WTC11 (cell line): Measurements from ENCODE around the gene ZNF770. TPM values are rescaled to one million over a fixed set of nuclear protein-coding genes. Genes with fewer than 3 reads are reported as not detected.

Source experiments
- ATAC-seq: fragments of 200-7000 bp; cut with Tn5 transposase; 2 replicates; pipeline ENCODE4 v1.10.0; 2021; ENCODE audit warnings: mild to moderate bottlenecking, moderate library complexity
- CTCF ChIA-PET: fragments of 300-600 bp; sonication (Branson Sonifier 250); formaldehyde crosslinking; loops from one replicate; lab custom pipeline; 2021; ENCODE audit warnings: antibody characterized with exemption; lab: Charles Lee
- POLR2A ChIA-PET: fragments of 350-600 bp; sonication (Branson Sonifier 250); formaldehyde crosslinking; loops from one replicate; lab custom pipeline; 2021; ENCODE audit warnings: antibody characterized with exemption; lab: Charles Lee
- DNase-seq: peaks from one replicate; pipeline ENCODE4 v3.0.0; 2021; ENCODE audit warnings: low spot score
- H3K27ac Mint-ChIP-seq: 2 replicates; pipeline ENCODE4 v1.8.0; 2021; ENCODE audit warnings: mixed read lengths
- H3K27me3 Mint-ChIP-seq: 2 replicates; pipeline ENCODE4 v1.8.0; 2021; ENCODE audit warnings: low read depth, mild to moderate bottlenecking, moderate library complexity, mixed read lengths
- H3K36me3 Mint-ChIP-seq: 2 replicates; pipeline ENCODE4 v1.8.0; 2021; ENCODE audit warnings: mixed read lengths
- H3K4me1 Mint-ChIP-seq: 2 replicates; pipeline ENCODE4 v1.8.0; 2022; ENCODE audit warnings: mixed read lengths
- H3K4me3 Mint-ChIP-seq: 2 replicates; pipeline ENCODE4 v1.8.0; 2021; ENCODE audit warnings: mild to moderate bottlenecking, moderate library complexity, mixed read lengths
- H3K9me3 Mint-ChIP-seq: 2 replicates; pipeline ENCODE4 v1.8.0; 2021; ENCODE audit warnings: mixed read lengths
- ATF1 ChIP-seq: sonication (generic); formaldehyde crosslinking; IDR thresholded peaks from 2 replicates; pipeline ENCODE4 v1.8.1; 2023; ENCODE audit warnings: mild to moderate bottlenecking, moderate library complexity, missing genetic modification reagents
- ELF4 ChIP-seq: sonication (generic); formaldehyde crosslinking; IDR thresholded peaks from 2 replicates; pipeline ENCODE4 v1.8.1; 2022; ENCODE audit warnings: low read depth, mild to moderate bottlenecking, moderate library complexity, missing genetic modification reagents
- FOXJ3 ChIP-seq: sonication (generic); formaldehyde crosslinking; IDR thresholded peaks from 2 replicates; pipeline ENCODE4 v1.9.0; 2021; ENCODE audit warnings: missing genetic modification reagents, mild to moderate bottlenecking, borderline replicate concordance
- GABPB1 ChIP-seq: sonication (generic); formaldehyde crosslinking; IDR thresholded peaks from 2 replicates; pipeline ENCODE4 v1.8.1; 2023; ENCODE audit warnings: mild to moderate bottlenecking, missing genetic modification reagents
- HMGXB4 ChIP-seq: sonication (generic); formaldehyde crosslinking; IDR thresholded peaks from 2 replicates; pipeline ENCODE4 v1.8.1; 2023; ENCODE audit warnings: mild to moderate bottlenecking, moderate library complexity, missing genetic modification reagents
- KAT7 ChIP-seq: sonication (generic); formaldehyde crosslinking; IDR thresholded peaks from 2 replicates; pipeline ENCODE4 v1.8.1; 2023; ENCODE audit warnings: missing genetic modification reagents, mild to moderate bottlenecking, borderline replicate concordance
- NFYB ChIP-seq: sonication (generic); formaldehyde crosslinking; conservative IDR thresholded peaks from 2 replicates; pipeline ENCODE4 v1.8.0; 2022; ENCODE audit warnings: low read depth, missing genetic modification reagents
- NR2C2 ChIP-seq: sonication (generic); formaldehyde crosslinking; IDR thresholded peaks from 2 replicates; pipeline ENCODE4 v1.8.0; 2022; ENCODE audit warnings: mild to moderate bottlenecking, missing genetic modification reagents
- OVOL2 ChIP-seq: fragments of 250-450 bp; sonication (Bioruptor Pico); IDR thresholded peaks from 2 replicates; pipeline ENCODE4 v1.9.0; 2021; ENCODE audit warnings: mild to moderate bottlenecking, borderline replicate concordance
- PRDM15 ChIP-seq: sonication (generic); formaldehyde crosslinking; IDR thresholded peaks from 2 replicates; pipeline ENCODE4 v1.8.0; 2022; ENCODE audit warnings: missing genetic modification reagents
- PREB ChIP-seq: sonication (generic); formaldehyde crosslinking; IDR thresholded peaks from 2 replicates; pipeline ENCODE4 v1.8.1; 2022; ENCODE audit warnings: mild to moderate bottlenecking, missing genetic modification reagents, moderate library complexity, borderline replicate concordance
- SMAD3 ChIP-seq: sonication (generic); formaldehyde crosslinking; IDR thresholded peaks from 2 replicates; pipeline ENCODE4 v1.8.0; 2022; ENCODE audit warnings: missing genetic modification reagents, mild to moderate bottlenecking, borderline replicate concordance
- SP1 ChIP-seq: sonication (generic); formaldehyde crosslinking; conservative IDR thresholded peaks from 2 replicates; pipeline ENCODE4 v1.8.1; 2022; ENCODE audit warnings: missing genetic modification reagents
- STAT6 ChIP-seq: sonication (generic); formaldehyde crosslinking; conservative IDR thresholded peaks from 2 replicates; pipeline ENCODE4 v1.8.1; 2023; ENCODE audit warnings: mild to moderate bottlenecking, low read depth, missing genetic modification reagents, moderate library complexity
- TCF7 ChIP-seq: sonication (generic); formaldehyde crosslinking; IDR thresholded peaks from 2 replicates; pipeline ENCODE4 v1.8.0; 2022; ENCODE audit warnings: mild to moderate bottlenecking, low read depth, missing genetic modification reagents, moderate library complexity
- ZBTB43 ChIP-seq: sonication (generic); formaldehyde crosslinking; IDR thresholded peaks from 2 replicates; pipeline ENCODE4 v1.8.1; 2023; ENCODE audit warnings: mild to moderate bottlenecking, missing genetic modification reagents
- ZMAT4 ChIP-seq: fragments of 250-450 bp; sonication (Bioruptor Pico); IDR thresholded peaks from 2 replicates; pipeline ENCODE4 v1.9.0; 2021; ENCODE audit warnings: mild to moderate bottlenecking
- ZNF263 ChIP-seq: sonication (generic); formaldehyde crosslinking; IDR thresholded peaks from 2 replicates; pipeline ENCODE4 v1.8.1; 2022; ENCODE audit warnings: low read depth, mild to moderate bottlenecking, moderate library complexity, missing genetic modification reagents
- total RNA-seq: library from RNA; stranded (reverse); gene quantifications from 3 replicates; pipeline ENCODE4 v1.2.3, GENCODE V29; 2021

The ZNF770 gene
- total RNA-seq, 1 experiment from 2014 or later = 142 TPM

GRCh38 chr15:34987609-34988026 is 469 bp downstream of the ZNF770 start (continued):
- TF ChIP-seq PRDM15 (CRISPR knock-in tag) (no peak), ZBTB43 (CRISPR knock-in tag) (no peak), NFYB (no peak), GABPB1 (CRISPR knock-in tag) (no peak), HMGXB4 (CRISPR knock-in tag) (no peak), ZMAT4 (CRISPR knock-in tag) (no peak)
- TF ChIP-seq, all 79 proteins: peak for 0

GRCh38 chr15:34986771-34987480 is 1.2 kb downstream of the ZNF770 start:
- H3K36me3 Mint-ChIP-seq = peaks cover 51% of the 10 kb centered on the region
- H3K27me3 Mint-ChIP-seq = no peaks in the 10 kb centered on the region
- peak overlapping the region; percentile 97 for H3K4me3 Mint-ChIP-seq
- H3K9me3 Mint-ChIP-seq = no peaks in the 10 kb centered on the region
- peak overlapping the region; percentile 95 for H3K27ac Mint-ChIP-seq
- no peak for DNase-seq
- TF ChIP-seq TCF7 (CRISPR knock-in tag) (no peak), NR2C2 (CRISPR knock-in tag) (no peak)
- ATAC-seq = no peak
- peaks cover 59% of the 10 kb centered on the region for H3K4me1 Mint-ChIP-seq
- CTCF ChIA-PET = interaction anchor here (2.2 to 2.7 kb wide), 2 partner anchors 17 to 32 kb away, joined by 20 to 22 read pairs; partner anchors contain the start of gene AQR
- POLR2A ChIA-PET = no interaction called here

- H3K27ac Mint-ChIP-seq = peak overlapping the region; percentile 95
These were observed 1.8 kb downstream of the ZNF770 start for GRCh38 chr15:34986326-34986725.

More at GRCh38 chr15:34986326-34986725, 1.8 kb downstream of the ZNF770 start:
- H3K36me3 Mint-ChIP-seq = peaks cover 57% of the 10 kb centered on the region
- CTCF ChIA-PET = no interaction called here
- H3K27me3 Mint-ChIP-seq = no peaks in the 10 kb centered on the region
- H3K9me3 Mint-ChIP-seq = no peaks in the 10 kb centered on the region
- TF ChIP-seq ELF4 (CRISPR knock-in tag) = no peak
- no peak for TF ChIP-seq OVOL2
- no peak for TF ChIP-seq FOXJ3
- TF ChIP-seq SP1 (CRISPR knock-in tag) = no peak
- no peak for TF ChIP-seq PREB (CRISPR knock-in tag)
- no peak for TF ChIP-seq SMAD3 (CRISPR knock-in tag)
- no peak for TF ChIP-seq ZNF263
- TF ChIP-seq KAT7 = no peak
- TF ChIP-seq ATF1 (CRISPR knock-in tag) = no peak
- no peak for TF ChIP-seq STAT6
- TF ChIP-seq, all 79 proteins: peak for 0
- ATAC-seq (no peak), DNase-seq (no peak)
- Mint-ChIP-seq H3K4me1 (peaks cover 62% of the 10 kb centered on the region), H3K4me3 (peak overlapping the region; percentile 97)
- POLR2A ChIA-PET = interaction anchor here (0.9 kb wide), 1 partner anchor 9 kb away, joined by 4 read pairs; no protein-coding TSS in a partner anchor
